CD4-positive, CD25-positive, alpha-beta regulatory T cell (primary cell): Measurements from ENCODE around the gene LRRFIP2. TPM values are rescaled to one million over a fixed set of nuclear protein-coding genes. Genes with fewer than 3 reads are reported as not detected.
A peak's percentile ranks its signal among the peaks of the same experiment; 100 is the strongest.

Experiments used
- ATAC-seq, 2 donors: fragments of 150-1000 bp; cut with Tn5 transposase; one replicate each; pipeline ENCODE4 v1.10.0; 2021; ENCODE audit warnings: low read depth in 2 of 2, moderate number of reproducible peaks in 2 of 2, moderate library complexity in 1 of 2
- DNase-seq, 3 donors: peaks; one replicate each; pipeline versions ENCODE4 v3.0.0 to v3.0.0-alpha.2; 2012 to 2022; ENCODE audit warnings: mixed read lengths in 1 of 3
- H3K27ac ChIP-seq: one replicate; pipeline ENCODE4 v1.7.0; 2013; ENCODE audit warnings: mild to moderate bottlenecking, low read length; ENCODE audit not compliant: insufficient read depth, poor library complexity, severe bottlenecking
- H3K27me3 ChIP-seq: one replicate; pipeline ENCODE4 v1.7.0; 2013; ENCODE audit warnings: low read length; ENCODE audit not compliant: control insufficient read depth, insufficient read depth
- H3K36me3 ChIP-seq: one replicate; pipeline ENCODE4 v1.7.0; 2013; ENCODE audit warnings: mild to moderate bottlenecking, low read length, moderate library complexity; ENCODE audit not compliant: control insufficient read depth, insufficient read depth
- H3K4me1 ChIP-seq: 2 replicates; pipeline ENCODE4 v1.7.0; 2013; ENCODE audit warnings: mild to moderate bottlenecking, low read length; ENCODE audit not compliant: insufficient read depth, control insufficient read depth, poor library complexity, severe bottlenecking
- H3K4me3 ChIP-seq: one replicate; pipeline ENCODE4 v1.7.0; 2013; ENCODE audit warnings: low read depth, mild to moderate bottlenecking, low read length, moderate library complexity
- H3K9me3 ChIP-seq, 2 experiments: 1 replicate in 1 of 2; 2 replicates in 1 of 2; pipeline ENCODE4 v1.7.0; 2013; ENCODE audit warnings: low read length in 2 of 2, mild to moderate bottlenecking in 1 of 2, moderate library complexity in 1 of 2; ENCODE audit not compliant: control insufficient read depth in 2 of 2
- H3K27ac Mint-ChIP-seq, 3 donors: one replicate each; pipeline ENCODE4 v1.8.0; 2020 to 2022; ENCODE audit warnings: mild to moderate bottlenecking in 3 of 3, mixed read lengths in 3 of 3, moderate library complexity in 2 of 3
- H3K27me3 Mint-ChIP-seq: one replicate; pipeline ENCODE4 v1.8.0; 2022; ENCODE audit warnings: mild to moderate bottlenecking, mixed read lengths
- H3K36me3 Mint-ChIP-seq: one replicate; pipeline ENCODE4 v1.8.0; 2020; ENCODE audit warnings: mixed read lengths
- H3K4me1 Mint-ChIP-seq, 4 donors: one replicate each; pipeline ENCODE4 v1.8.0; 2020 to 2022; ENCODE audit warnings: mixed read lengths in 4 of 4, mild to moderate bottlenecking in 1 of 4
- H3K4me3 Mint-ChIP-seq, 4 donors: one replicate each; pipeline ENCODE4 v1.8.0; 2020 to 2022; ENCODE audit warnings: mild to moderate bottlenecking in 4 of 4, mixed read lengths in 4 of 4, moderate library complexity in 3 of 4
- H3K9me3 Mint-ChIP-seq, 7 donors: one replicate each; pipeline ENCODE4 v1.8.0; 2020 to 2022; ENCODE audit warnings: mixed read lengths in 7 of 7, mild to moderate bottlenecking in 3 of 7, moderate library complexity in 2 of 7
- polyA plus RNA-seq, 4 donors: library from polyadenylated mRNA; unstranded; fragments of 300-500 nt; fragmentation: Illumina TruSeq; gene quantifications; one replicate each; pipeline ENCODE4 v1.2.3, GENCODE V29; 2021
- total RNA-seq: library from RNA; stranded (reverse); gene quantifications from one replicate; pipeline ENCODE4 v1.2.3, GENCODE V29; 2022

The LRRFIP2 gene
- total and polyA plus RNA-seq, 5 donors from 2014 or later = 14.5 to 78.5 (median 23.5) TPM

DNA sequence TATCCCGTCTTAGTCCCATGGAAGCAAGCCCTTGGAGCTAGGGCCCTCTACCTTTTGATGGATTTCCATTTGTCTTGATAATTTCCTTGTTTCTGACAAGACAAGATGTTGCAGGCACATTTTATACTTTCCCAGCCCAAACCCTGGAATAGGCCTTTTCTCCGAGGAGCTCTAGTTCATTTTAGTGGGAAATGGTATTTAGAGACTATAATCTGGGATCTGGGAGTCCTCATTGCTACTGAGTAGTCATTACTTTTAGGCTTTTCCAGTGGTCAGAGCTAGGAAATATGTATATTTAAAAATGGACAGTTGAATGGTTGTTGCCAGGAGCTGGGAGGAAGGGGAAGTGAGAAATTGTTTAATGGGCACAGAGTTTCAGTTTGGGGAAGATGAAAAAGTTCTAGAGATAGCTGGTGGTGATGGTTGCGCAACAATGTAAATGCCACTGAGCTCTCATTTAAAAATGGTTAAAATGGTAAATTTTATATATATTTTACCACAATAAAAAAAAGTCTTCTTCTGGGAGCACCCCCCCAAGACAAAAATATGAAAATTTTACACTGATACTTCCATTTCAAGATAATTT is 149.5 kb downstream of the LRRFIP2 start:
- H3K36me3 Mint-ChIP-seq = peaks cover 52% of the 10 kb centered on the region
- no peak overlapping the region for H3K27ac Mint-ChIP-seq

DNA sequence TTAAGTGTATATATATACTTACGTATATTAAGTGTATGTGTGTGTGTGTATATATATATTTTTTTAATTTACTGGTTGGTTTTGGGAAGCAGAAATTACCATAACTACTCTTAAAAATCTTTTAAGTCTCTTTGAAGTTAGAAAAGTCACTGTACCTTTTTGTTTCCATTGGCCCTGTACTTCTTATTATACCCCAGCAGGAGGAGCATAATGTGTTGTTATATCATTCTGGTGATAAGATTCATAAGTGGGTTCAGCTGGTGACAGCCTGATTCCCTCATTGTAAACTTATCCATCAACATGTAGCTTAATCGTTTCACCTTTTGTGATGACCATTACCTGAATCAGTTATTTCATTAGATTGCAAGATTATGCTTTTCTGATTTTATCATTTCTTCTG is 150.3 kb downstream of the LRRFIP2 start:
- peaks cover 0 to 2% (median 0%) of the 10 kb centered on the region in 4 donors for H3K4me1 Mint-ChIP-seq
- H3K9me3 ChIP-seq = no peaks in the 10 kb centered on the region
- H3K27me3 ChIP-seq = no peaks in the 10 kb centered on the region
- no peaks in the 10 kb centered on the region for H3K9me3 Mint-ChIP-seq
- no peak overlapping the region for H3K4me3 ChIP-seq
- H3K36me3 Mint-ChIP-seq = peaks cover 57% of the 10 kb centered on the region
- peaks cover 82% of the 10 kb centered on the region for H3K36me3 ChIP-seq
- no peak overlapping the region for H3K27ac Mint-ChIP-seq
- H3K27me3 Mint-ChIP-seq = no peaks in the 10 kb centered on the region
- DNase-seq = peak in 2 of 3 donors; percentile 15 to 39
- no peak overlapping the region for H3K27ac ChIP-seq
- no peaks in the 10 kb centered on the region for H3K4me1 ChIP-seq
- no peak for ATAC-seq
- no peak overlapping the region for H3K4me3 Mint-ChIP-seq

More for the DNA sequence above, 149.5 kb downstream of the LRRFIP2 start:
- Histone ChIP-seq H3K4me3 (no peak overlapping the region), H3K36me3 (peaks cover 84% of the 10 kb centered on the region), H3K27ac (no peak overlapping the region), H3K4me1 (no peaks in the 10 kb centered on the region), H3K27me3 (no peaks in the 10 kb centered on the region), H3K9me3 (no peaks in the 10 kb centered on the region)
- Mint-ChIP-seq H3K27me3 (no peaks in the 10 kb centered on the region), H3K4me3 (no peak overlapping the region), H3K9me3 (no peaks in the 10 kb centered on the region), H3K4me1 (peaks cover 0 to 2% (median 0%) of the 10 kb centered on the region in 4 donors)
- DNase-seq = no peak
- no peak for ATAC-seq

GRCh38 chr3:37017683-37018082 is 156.7 kb downstream of the LRRFIP2 start:
- peaks cover 0 to 2% (median 0%) of the 10 kb centered on the region in 4 donors for H3K4me1 Mint-ChIP-seq
- no peaks in the 10 kb centered on the region for H3K27me3 Mint-ChIP-seq
- Histone ChIP-seq H3K27me3 (no peaks in the 10 kb centered on the region), H3K4me1 (no peaks in the 10 kb centered on the region), H3K36me3 (peaks cover 82% of the 10 kb centered on the region), H3K4me3 (no peak overlapping the region), H3K27ac (no peak overlapping the region), H3K9me3 (no peaks in the 10 kb centered on the region)
- H3K9me3 Mint-ChIP-seq = no peaks in the 10 kb centered on the region
- ATAC-seq (no peak), DNase-seq (no peak)
- no peak overlapping the region for H3K4me3 Mint-ChIP-seq
- H3K27ac Mint-ChIP-seq = no peak overlapping the region
- peaks cover 73% of the 10 kb centered on the region for H3K36me3 Mint-ChIP-seq

DNA sequence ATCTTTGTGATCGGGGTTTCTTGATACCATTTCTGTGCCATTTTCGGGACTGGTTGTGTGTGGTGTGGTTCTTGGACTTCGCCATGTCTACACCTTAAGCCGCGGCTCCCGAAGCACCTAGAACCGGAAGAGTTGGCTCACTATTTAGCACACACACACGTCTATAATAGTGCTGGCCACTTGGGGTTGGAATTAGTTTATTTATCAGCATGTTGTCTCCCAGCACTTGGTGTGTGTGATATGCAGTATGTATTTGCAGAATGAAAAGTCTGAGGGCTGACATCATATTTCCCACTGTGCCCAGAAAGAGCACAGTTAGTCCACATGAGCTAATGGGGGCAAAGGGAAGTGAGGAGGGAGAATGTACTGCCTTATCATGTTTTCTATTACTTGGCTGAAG is 157.5 kb downstream of the LRRFIP2 start:
- ATAC-seq = no peak
- Histone ChIP-seq H3K27ac (no peak overlapping the region), H3K9me3 (no peaks in the 10 kb centered on the region), H3K27me3 (no peaks in the 10 kb centered on the region), H3K4me3 (no peak overlapping the region), H3K36me3 (peaks cover 82% of the 10 kb centered on the region), H3K4me1 (no peaks in the 10 kb centered on the region)
- Mint-ChIP-seq H3K9me3 (no peaks in the 10 kb centered on the region), H3K4me1 (no peaks in the 10 kb centered on the region), H3K27ac (no peak overlapping the region), H3K36me3 (peaks cover 72% of the 10 kb centered on the region), H3K4me3 (no peak overlapping the region), H3K27me3 (no peaks in the 10 kb centered on the region)
- DNase-seq = no peak

DNA sequence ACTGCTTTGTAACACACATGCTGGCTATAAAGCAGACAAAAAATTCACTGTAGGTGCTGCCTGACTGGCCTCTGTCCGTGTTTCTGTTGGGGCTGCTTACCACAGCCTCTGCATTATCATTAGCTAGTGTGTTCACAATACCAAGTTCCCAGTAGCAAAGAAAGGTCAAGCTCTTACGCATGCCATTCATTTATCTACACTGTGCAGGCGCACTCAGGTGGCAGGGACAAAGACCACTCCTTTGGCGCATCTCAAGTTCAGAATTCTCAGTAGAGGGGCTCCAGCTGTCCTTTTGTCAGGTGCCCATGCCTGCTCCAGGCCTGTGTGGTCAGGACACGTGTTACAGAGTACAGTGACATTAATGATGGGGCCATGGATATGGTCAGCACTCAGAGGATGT is 158.7 kb downstream of the LRRFIP2 start:
- no peaks in the 10 kb centered on the region for H3K4me1 Mint-ChIP-seq
- no peak for ATAC-seq

GRCh38 chr3:37014620-37015019 is 159.8 kb downstream of the LRRFIP2 start:
- H3K27me3 Mint-ChIP-seq = no peaks in the 10 kb centered on the region
- no peaks in the 10 kb centered on the region for H3K27me3 ChIP-seq
- ATAC-seq (no peak), DNase-seq (no peak)
- no peaks in the 10 kb centered on the region for H3K9me3 Mint-ChIP-seq
- H3K27ac ChIP-seq = no peak overlapping the region
- H3K27ac Mint-ChIP-seq = no peak overlapping the region
- no peaks in the 10 kb centered on the region for H3K4me1 ChIP-seq
- H3K4me1 Mint-ChIP-seq = no peaks in the 10 kb centered on the region
- no peaks in the 10 kb centered on the region for H3K9me3 ChIP-seq
- no peak overlapping the region for H3K4me3 ChIP-seq
- no peak overlapping the region for H3K4me3 Mint-ChIP-seq
- H3K36me3 ChIP-seq = peaks cover 70% of the 10 kb centered on the region
- H3K36me3 Mint-ChIP-seq = peaks cover 57% of the 10 kb centered on the region

More for the DNA sequence above, 158.7 kb downstream of the LRRFIP2 start:
- no peak for DNase-seq
- H3K27ac Mint-ChIP-seq = peak overlapping the region in 1 of 3 donors; percentile 27
- Histone ChIP-seq H3K9me3 (no peaks in the 10 kb centered on the region), H3K36me3 (peaks cover 79% of the 10 kb centered on the region), H3K4me3 (no peak overlapping the region), H3K27me3 (no peaks in the 10 kb centered on the region), H3K27ac (no peak overlapping the region), H3K4me1 (no peaks in the 10 kb centered on the region)
- H3K27me3 Mint-ChIP-seq = no peaks in the 10 kb centered on the region
- H3K9me3 Mint-ChIP-seq = no peaks in the 10 kb centered on the region
- peaks cover 64% of the 10 kb centered on the region for H3K36me3 Mint-ChIP-seq
- no peak overlapping the region for H3K4me3 Mint-ChIP-seq

Other genes starting within 250 kb of the LRRFIP2 start
- 139 TPM for gene TRANK1, start 229.5 kb downstream of the LRRFIP2 start, total RNA-seq
- gene TRANK1, start 229.5 kb downstream of the LRRFIP2 start, polyA plus RNA-seq = 10 to 100 TPM; 24.6 to 35.2 (median 27.1) TPM
- gene EPM2AIP1, start 181.5 kb downstream of the LRRFIP2 start, total RNA-seq = 34.0 TPM
- 10 to 100 TPM in 1 of 4 donors, 1 to 10 TPM in 3; 3.5 to 10.7 (median 6.9) TPM for gene EPM2AIP1, start 181.5 kb downstream of the LRRFIP2 start, polyA plus RNA-seq
- gene MLH1, start 181.1 kb downstream of the LRRFIP2 start, total RNA-seq = 34.5 TPM
- 10 to 100 TPM; 18.8 to 23.0 (median 22.0) TPM for gene MLH1, start 181.1 kb downstream of the LRRFIP2 start, polyA plus RNA-seq
- gene GOLGA4, start 68.7 kb upstream of the LRRFIP2 start, total RNA-seq = 74.0 TPM
- gene GOLGA4, start 68.7 kb upstream of the LRRFIP2 start, polyA plus RNA-seq = 10 to 100 TPM in 1 of 4 donors, 1 to 10 TPM in 3; 8.4 to 10.3 (median 9.5) TPM